ENCODE data around the gene SETBP1. TPM values are rescaled to one million over a fixed set of nuclear protein-coding genes. Genes with fewer than 3 reads are reported as not detected.

The SETBP1 gene
- total RNA-seq, 4 donors from 2014 or later: 16.2 to 33.6 (median 24.4) TPM

DNA sequence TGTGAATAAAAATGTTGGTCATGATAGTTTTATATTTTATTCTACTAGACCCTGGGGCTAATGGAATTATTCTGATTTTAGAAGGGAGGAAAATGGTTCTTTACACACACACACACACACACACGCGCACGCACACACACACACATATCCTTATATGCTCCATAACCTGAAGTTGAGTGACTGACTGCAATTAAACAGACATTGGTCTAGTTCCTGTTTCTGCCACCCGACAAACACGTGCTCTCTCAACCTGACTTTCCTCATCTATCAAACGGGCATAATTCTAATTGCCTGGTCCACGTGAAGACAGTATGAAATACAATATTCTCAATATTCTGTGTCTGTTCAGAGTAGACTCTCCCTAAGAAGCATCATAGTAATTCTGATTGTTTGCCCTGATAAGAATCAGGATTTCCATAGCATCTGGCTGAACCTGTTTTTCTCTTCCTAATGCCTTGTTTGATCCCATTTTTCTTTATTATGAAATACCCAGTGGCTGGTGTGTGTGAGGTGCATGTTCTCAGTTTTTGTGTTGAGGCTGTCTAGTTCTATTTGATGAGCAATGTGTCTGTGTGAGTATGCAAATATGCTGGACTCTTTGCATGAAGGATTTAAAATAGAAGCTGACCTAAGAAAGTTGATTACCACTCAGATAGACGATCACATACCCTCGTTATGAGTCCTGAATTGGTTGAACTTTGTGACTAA is 51.0 kb downstream of the SETBP1 start:
- intact Hi-C loops (cut with DNase I; ENCODE audit: low total_unique reads) (no loop called here), in situ Hi-C loops (cut with MboI; ENCODE audit: low pct_ligation_motif_present in 1 of 4, low pct_unique_long_range_greater_than_20kb in 1 of 4, low sequenced_read_pairs in 3 of 4) (loop anchor here in 1 of 4 donors (10.0 kb wide), 1 partner anchor 63 kb away; no protein-coding TSS in a partner anchor)
- WGBS, 2 donors (ENCODE audit: low coverage in 1 of 2): 48 to 53% methylated on average over 9 of the region's 9 CpGs
- Histone ChIP-seq H3K27ac (peak overlapping the region in 3 of 4 donors; percentile 50 to 74 (median 68)), H3K4me1 (peaks cover 35 to 76% (median 39%) of the 10 kb centered on the region in 4 donors), H3K9me3 (no peaks in the 10 kb centered on the region), H3K27me3 (no peaks in the 10 kb centered on the region), H3K4me3 (no peak overlapping the region), H3K36me3 (no peaks in the 10 kb centered on the region)
- TF ChIP-seq POLR2AphosphoS5 (IDR thresholded peaks at IDR 0.05) (no peak), POLR2A (IDR thresholded peaks at IDR 0.05) (no peak), EP300 (IDR thresholded peaks at IDR 0.05; ENCODE audit: low read depth) (no peak)
- TF ChIP-seq, protein P1, sequence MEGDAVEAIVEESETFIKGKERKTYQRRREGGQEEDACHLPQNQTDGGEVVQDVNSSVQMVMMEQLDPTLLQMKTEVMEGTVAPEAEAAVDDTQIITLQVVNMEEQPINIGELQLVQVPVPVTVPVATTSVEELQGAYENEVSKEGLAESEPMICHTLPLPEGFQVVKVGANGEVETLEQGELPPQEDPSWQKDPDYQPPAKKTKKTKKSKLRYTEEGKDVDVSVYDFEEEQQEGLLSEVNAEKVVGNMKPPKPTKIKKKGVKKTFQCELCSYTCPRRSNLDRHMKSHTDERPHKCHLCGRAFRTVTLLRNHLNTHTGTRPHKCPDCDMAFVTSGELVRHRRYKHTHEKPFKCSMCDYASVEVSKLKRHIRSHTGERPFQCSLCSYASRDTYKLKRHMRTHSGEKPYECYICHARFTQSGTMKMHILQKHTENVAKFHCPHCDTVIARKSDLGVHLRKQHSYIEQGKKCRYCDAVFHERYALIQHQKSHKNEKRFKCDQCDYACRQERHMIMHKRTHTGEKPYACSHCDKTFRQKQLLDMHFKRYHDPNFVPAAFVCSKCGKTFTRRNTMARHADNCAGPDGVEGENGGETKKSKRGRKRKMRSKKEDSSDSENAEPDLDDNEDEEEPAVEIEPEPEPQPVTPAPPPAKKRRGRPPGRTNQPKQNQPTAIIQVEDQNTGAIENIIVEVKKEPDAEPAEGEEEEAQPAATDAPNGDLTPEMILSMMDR (IDR thresholded peaks at IDR 0.05): no peak
- no peak for DNase-seq

DNA sequence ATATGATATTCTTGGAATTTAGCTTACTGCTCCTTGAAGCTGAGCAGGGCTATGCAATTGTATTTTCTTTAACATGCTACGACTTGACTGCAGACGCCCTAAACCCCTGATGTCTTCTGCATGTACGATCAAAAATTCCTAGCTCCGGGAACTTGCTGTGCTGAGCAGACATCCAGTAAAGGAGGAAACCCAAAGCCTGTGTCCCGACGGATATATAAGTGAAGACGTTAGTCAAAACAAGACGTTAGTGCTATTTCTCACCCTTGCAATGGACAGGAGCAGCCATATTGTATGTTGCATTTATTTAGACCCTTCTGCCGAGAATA is 51.5 kb downstream of the SETBP1 start:
- in situ Hi-C loops (cut with MboI; ENCODE audit: low pct_ligation_motif_present in 1 of 4, low pct_unique_long_range_greater_than_20kb in 1 of 4, low sequenced_read_pairs in 3 of 4): loop anchor here in 1 of 4 donors (10.0 kb wide), 1 partner anchor 63 kb away; no protein-coding TSS in a partner anchor
- no peak overlapping the region for H3K4me3 ChIP-seq

DNA sequence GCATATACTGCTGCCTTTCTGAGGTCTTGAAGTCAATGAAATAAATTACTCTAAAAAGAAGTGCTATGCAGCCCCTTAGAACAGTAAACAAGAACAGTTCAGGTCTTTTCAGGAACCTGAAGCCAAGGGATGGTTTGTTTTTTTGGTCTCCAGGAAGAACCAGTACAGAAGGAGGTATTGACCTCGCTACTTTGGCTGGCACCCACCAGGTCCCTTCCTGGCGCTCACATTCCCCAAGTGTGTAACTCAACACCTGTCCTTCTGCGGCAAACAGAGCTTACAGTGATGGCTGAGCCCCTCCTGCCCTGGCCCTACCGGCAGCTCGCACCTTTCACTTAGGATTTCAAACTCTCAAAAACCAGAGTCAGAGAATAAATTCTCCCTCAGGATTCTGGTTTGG is 51.9 kb downstream of the SETBP1 start:
- in situ Hi-C loops (cut with MboI; ENCODE audit: low pct_ligation_motif_present in 1 of 4, low pct_unique_long_range_greater_than_20kb in 1 of 4, low sequenced_read_pairs in 3 of 4): loop anchor here in 1 of 4 donors (10.0 kb wide), 1 partner anchor 62 kb away; no protein-coding TSS in a partner anchor
- 88 to 94% methylated on average over 5 of the region's 5 CpGs for WGBS, 2 donors (ENCODE audit: low coverage in 1 of 2)
- no peaks in the 10 kb centered on the region for H3K36me3 ChIP-seq
- peak overlapping the region; percentile 18 to 74 (median 59) for H3K27ac ChIP-seq
- H3K4me1 ChIP-seq: peaks cover 34 to 67% (median 39%) of the 10 kb centered on the region in 4 donors
- H3K27me3 ChIP-seq: no peaks in the 10 kb centered on the region
- no peaks in the 10 kb centered on the region for H3K9me3 ChIP-seq
- no peak overlapping the region for H3K4me3 ChIP-seq
- TF ChIP-seq POLR2A (IDR thresholded peaks at IDR 0.05): no peak
- TF ChIP-seq, protein P1 (IDR thresholded peaks at IDR 0.05): no peak
- no peak for TF ChIP-seq EP300 (IDR thresholded peaks at IDR 0.05; ENCODE audit: low read depth)
- no peak for TF ChIP-seq POLR2AphosphoS5 (IDR thresholded peaks at IDR 0.05)
- no peak for DNase-seq
- intact Hi-C loops (cut with DNase I; ENCODE audit: low total_unique reads): no loop called here

More for the DNA sequence above, 51.5 kb downstream of the SETBP1 start:
- Histone ChIP-seq H3K9me3 (no peaks in the 10 kb centered on the region), H3K27ac (peak overlapping the region; percentile 18 to 74 (median 59)), H3K4me1 (peaks cover 34 to 71% (median 40%) of the 10 kb centered on the region in 4 donors), H3K27me3 (no peaks in the 10 kb centered on the region), H3K36me3 (no peaks in the 10 kb centered on the region)
- TF ChIP-seq, protein P1 (IDR thresholded peaks at IDR 0.05): no peak
- TF ChIP-seq POLR2AphosphoS5 (IDR thresholded peaks at IDR 0.05) (no peak), POLR2A (IDR thresholded peaks at IDR 0.05) (no peak), EP300 (IDR thresholded peaks at IDR 0.05; ENCODE audit: low read depth) (no peak)
- 71 to 91% methylated on average over 5 to 9 of the region's 9 CpGs for WGBS, 2 donors (ENCODE audit: low coverage in 1 of 2)
- intact Hi-C loops (cut with DNase I; ENCODE audit: low total_unique reads): no loop called here
- DNase-seq: no peak

DNA sequence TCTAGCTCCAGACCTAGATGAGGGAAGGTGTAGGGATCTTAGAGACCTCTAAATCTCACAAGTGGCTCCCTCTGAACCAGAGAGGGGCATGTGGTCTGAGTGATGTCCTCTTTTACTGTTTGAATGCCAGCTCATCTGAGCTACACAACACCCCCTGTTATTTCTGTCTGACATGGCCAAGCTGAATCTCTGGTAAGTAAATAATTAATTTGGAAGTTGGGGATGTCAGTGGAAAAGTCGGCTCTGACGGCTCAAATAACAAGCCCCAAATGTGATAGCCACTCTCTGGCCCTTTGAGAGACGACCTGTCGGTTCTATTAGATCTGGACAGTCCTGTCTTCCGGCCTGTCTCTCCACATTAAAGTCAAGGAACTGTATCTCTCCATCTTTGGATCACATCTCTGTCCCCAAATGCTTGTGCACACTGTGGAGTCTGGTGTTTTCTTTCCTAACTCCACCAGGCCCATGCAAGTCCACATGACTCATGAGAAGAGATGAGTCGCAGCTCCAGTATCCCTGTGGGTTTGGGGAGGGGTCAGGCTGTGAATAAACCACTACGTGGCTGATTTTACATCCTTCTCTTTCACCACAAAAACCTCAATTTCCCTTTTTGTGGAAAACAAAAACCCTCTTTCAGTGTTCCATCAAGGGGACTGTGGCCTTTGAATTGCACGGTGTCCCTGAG is 52.5 kb downstream of the SETBP1 start:
- H3K27me3 ChIP-seq: no peaks in the 10 kb centered on the region
- no peaks in the 10 kb centered on the region for H3K36me3 ChIP-seq
- DNase-seq: no peak
- TF ChIP-seq EP300 (IDR thresholded peaks at IDR 0.05; ENCODE audit: low read depth): no peak
- TF ChIP-seq POLR2A (IDR thresholded peaks at IDR 0.05): no peak
- TF ChIP-seq, protein P1 (IDR thresholded peaks at IDR 0.05): no peak
- intact Hi-C loops (cut with DNase I; ENCODE audit: low total_unique reads) (no loop called here), in situ Hi-C loops (cut with MboI; ENCODE audit: low pct_ligation_motif_present in 1 of 4, low pct_unique_long_range_greater_than_20kb in 1 of 4, low sequenced_read_pairs in 3 of 4) (loop anchor here in 1 of 4 donors (10.0 kb wide), 1 partner anchor 62 kb away; no protein-coding TSS in a partner anchor)
- no peak overlapping the region for H3K4me3 ChIP-seq
- peak overlapping the region; percentile 9 to 68 (median 30) for H3K27ac ChIP-seq
- 80% methylated on average over 8 of the region's 8 CpGs; no CpG with 5 or more reads in 1 of the 2 donors for WGBS, 2 donors (ENCODE audit: low coverage in 1 of 2)
- peaks cover 34 to 63% (median 37%) of the 10 kb centered on the region in 4 donors for H3K4me1 ChIP-seq
- H3K9me3 ChIP-seq: no peaks in the 10 kb centered on the region
